Lower lobe of right lung (tissue), 2 donors: Measurements from ENCODE around the gene MON1A. TPM values are rescaled to one million over a fixed set of nuclear protein-coding genes. Genes with fewer than 3 reads are reported as not detected.
A peak's percentile ranks its signal among the peaks of the same experiment; 100 is the strongest.
"Not testable (repeated sequence)": the region's sequence is repeated elsewhere in the genome, so short reads cannot be mapped to it uniquely, and the experiment has no call there.

Source experiments
- ATAC-seq, 2 donors: fragments of 200-7000 bp; cut with Tn5 transposase; one replicate each; pipeline ENCODE4 v1.9.1; 2020 to 2022; ENCODE audit warnings: mild to moderate bottlenecking in 2 of 2, moderate library complexity in 2 of 2
- DNase-seq: peaks from one replicate; pipeline ENCODE4 v3.0.0-alpha.2; 2020
- H3K27ac ChIP-seq: fragments of 200-600 bp; one replicate; pipeline ENCODE4 v1.8.0; 2022
- H3K27me3 ChIP-seq: fragments of 200-600 bp; one replicate; pipeline ENCODE4 v1.8.0; 2022; ENCODE audit warnings: low read depth
- H3K36me3 ChIP-seq: fragments of 200-600 bp; one replicate; pipeline ENCODE4 v1.8.0; 2022; ENCODE audit warnings: mild to moderate bottlenecking
- H3K4me1 ChIP-seq: fragments of 200-600 bp; one replicate; pipeline ENCODE4 v1.8.0; 2022
- H3K4me3 ChIP-seq: fragments of 200-600 bp; one replicate; pipeline ENCODE4 v1.8.0; 2022; ENCODE audit warnings: mild to moderate bottlenecking
- H3K9me3 ChIP-seq: fragments of 200-600 bp; one replicate; pipeline ENCODE4 v1.8.0; 2022
- CTCF ChIP-seq: fragments of 200-600 bp; IDR thresholded peaks from one replicate; pipeline ENCODE4 v1.8.0; 2022; ENCODE audit warnings: antibody characterized with exemption, mild to moderate bottlenecking
- intact Hi-C: fragments of 100-400 bp; cut with DNase I; formaldehyde crosslinking; loops from one replicate; pipeline ENCODE4 v1.11.0; 2022
- total RNA-seq: library from RNA; stranded (reverse); fragmentation: NEBNext Ultra II Directional; extraction: Animal tissue kit (Norgen Biotek cat#: 25700); gene quantifications from one replicate; pipeline ENCODE4 v1.2.1, GENCODE V29; 2021
- donor health status: DM: no; HTN: yes; CAD: no; lungs with severe emphysema.

The MON1A gene
- total RNA-seq, 1 donor from 2014 or later = 9.7 TPM

- intact Hi-C loops = no loop called here
- Histone ChIP-seq H3K36me3 (peaks cover 45% of the 10 kb centered on the region), H3K4me3 (no peak overlapping the region), H3K4me1 (peaks cover 30% of the 10 kb centered on the region), H3K27me3 (no peaks in the 10 kb centered on the region), H3K27ac (no peak overlapping the region), H3K9me3 (no peaks in the 10 kb centered on the region)
- ATAC-seq = no peak
- TF ChIP-seq CTCF = no peak
- DNase-seq = no peak
Measured at GRCh38 chr3:49908373-49909199, 21.0 kb downstream of the MON1A start.

GRCh38 chr3:49906073-49906743, 23.4 kb downstream of the MON1A start:
- peak; percentile 64 for TF ChIP-seq CTCF
- ATAC-seq (peak; percentile 49 to 71), DNase-seq (peak; percentile 65)
- H3K27me3 ChIP-seq = no peaks in the 10 kb centered on the region
- intact Hi-C loops = no loop called here
- H3K9me3 ChIP-seq = no peaks in the 10 kb centered on the region
- H3K4me3 ChIP-seq = peak overlapping the region; percentile 37
- peaks cover 27% of the 10 kb centered on the region for H3K36me3 ChIP-seq
- H3K4me1 ChIP-seq = peaks cover 51% of the 10 kb centered on the region
- peak overlapping the region; percentile 60 for H3K27ac ChIP-seq

GRCh38 chr3:49904448-49904847, 25.2 kb downstream of the MON1A start:
- peak overlapping the region; percentile 81 for H3K27ac ChIP-seq
- not testable (repeated sequence) for DNase-seq

GRCh38 chr3:49903451-49904424, 25.9 kb downstream of the MON1A start, which contains the start of gene MST1R:
Gene MST1R (minus strand): TSS chr3:49903873. CDS start chr3:49903609, 264 bp downstream.
- TF ChIP-seq CTCF = no peak
- intact Hi-C loops = no loop called here
- ATAC-seq = peak; percentile 89 to 91

More at GRCh38 chr3:49904448-49904847, 25.2 kb downstream of the MON1A start:
- H3K4me1 ChIP-seq = peaks cover 67% of the 10 kb centered on the region
- H3K9me3 ChIP-seq, H3K27me3 ChIP-seq, H3K36me3 ChIP-seq, intact Hi-C loops, ATAC-seq: not testable (repeated sequence)
- H3K4me3 ChIP-seq = peak overlapping the region; percentile 63

GRCh38 chr3:49902511-49903345, 26.9 kb downstream of the MON1A start:
- intact Hi-C loops = no loop called here
- H3K27ac ChIP-seq = peak overlapping the region; percentile 81
- H3K4me1 ChIP-seq = peaks cover 67% of the 10 kb centered on the region
- ATAC-seq (no peak), DNase-seq (no peak)
- no peaks in the 10 kb centered on the region for H3K27me3 ChIP-seq
- H3K9me3 ChIP-seq = no peaks in the 10 kb centered on the region
- peak overlapping the region; percentile 63 for H3K4me3 ChIP-seq
- peaks cover 12% of the 10 kb centered on the region for H3K36me3 ChIP-seq
- TF ChIP-seq CTCF = no peak

More at GRCh38 chr3:49903451-49904424, 25.9 kb downstream of the MON1A start, which contains the start of gene MST1R:
- peak within 1 kb of the TSS; percentile 81 for H3K27ac ChIP-seq
- H3K9me3 ChIP-seq = no peaks in the 10 kb centered on the region
- no peaks in the 10 kb centered on the region for H3K27me3 ChIP-seq
- peaks cover 5% of the 10 kb centered on the region for H3K36me3 ChIP-seq
- H3K4me1 ChIP-seq = peaks cover 67% of the 10 kb centered on the region
- H3K4me3 ChIP-seq = peak within 1 kb of the TSS; percentile 63
- DNase-seq = peak; percentile 92
